ENCODE measurements around the gene SENP3. TPM values are rescaled to one million over a fixed set of nuclear protein-coding genes. Genes with fewer than 3 reads are reported as not detected.
"Not testable (repeated sequence)": the region's sequence is repeated elsewhere in the genome, so short reads cannot be mapped to it uniquely, and the experiment has no call there.

Gene SENP3
- total and polyA plus RNA-seq, 9 donors, result 31.2 to 104 (median 42.7) TPM

DNA sequence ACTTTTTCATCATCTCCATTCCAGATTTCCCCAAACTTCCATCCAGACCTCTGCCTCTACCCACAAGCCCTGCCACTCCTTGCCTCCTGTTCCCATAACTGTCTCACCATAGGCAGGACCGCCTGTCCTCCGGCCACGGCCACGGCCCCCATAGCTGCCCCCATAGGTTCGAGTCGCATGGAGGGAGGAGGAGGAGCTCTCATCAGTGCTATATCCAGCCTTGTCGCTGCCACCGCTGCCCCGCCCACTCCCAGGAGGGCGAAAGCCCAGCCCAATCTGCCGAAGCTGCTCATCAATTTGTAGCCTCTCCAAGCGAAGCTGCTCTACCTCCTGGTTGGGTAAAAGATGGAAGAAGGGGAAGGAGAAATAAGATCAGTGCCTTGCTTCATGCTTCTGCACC is 31.6 kb downstream of the SENP3 start:
- no peak for DNase-seq
- Histone ChIP-seq H3K4me1 (ENCODE audit: insufficient read depth) (peaks cover 2% of the 10 kb centered on the region), H3K27me3 (no peaks in the 10 kb centered on the region), H3K27ac (no peak overlapping the region), H3K9me3 (no peaks in the 10 kb centered on the region), H3K36me3 (no peaks in the 10 kb centered on the region), H3K4me3 (no peak overlapping the region)
- TF ChIP-seq EP300 (IDR thresholded peaks at IDR 0.05) (no peak), POLR2A (IDR thresholded peaks at IDR 0.05) (no peak)
- TF ChIP-seq, protein P1, sequence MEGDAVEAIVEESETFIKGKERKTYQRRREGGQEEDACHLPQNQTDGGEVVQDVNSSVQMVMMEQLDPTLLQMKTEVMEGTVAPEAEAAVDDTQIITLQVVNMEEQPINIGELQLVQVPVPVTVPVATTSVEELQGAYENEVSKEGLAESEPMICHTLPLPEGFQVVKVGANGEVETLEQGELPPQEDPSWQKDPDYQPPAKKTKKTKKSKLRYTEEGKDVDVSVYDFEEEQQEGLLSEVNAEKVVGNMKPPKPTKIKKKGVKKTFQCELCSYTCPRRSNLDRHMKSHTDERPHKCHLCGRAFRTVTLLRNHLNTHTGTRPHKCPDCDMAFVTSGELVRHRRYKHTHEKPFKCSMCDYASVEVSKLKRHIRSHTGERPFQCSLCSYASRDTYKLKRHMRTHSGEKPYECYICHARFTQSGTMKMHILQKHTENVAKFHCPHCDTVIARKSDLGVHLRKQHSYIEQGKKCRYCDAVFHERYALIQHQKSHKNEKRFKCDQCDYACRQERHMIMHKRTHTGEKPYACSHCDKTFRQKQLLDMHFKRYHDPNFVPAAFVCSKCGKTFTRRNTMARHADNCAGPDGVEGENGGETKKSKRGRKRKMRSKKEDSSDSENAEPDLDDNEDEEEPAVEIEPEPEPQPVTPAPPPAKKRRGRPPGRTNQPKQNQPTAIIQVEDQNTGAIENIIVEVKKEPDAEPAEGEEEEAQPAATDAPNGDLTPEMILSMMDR (IDR thresholded peaks at IDR 0.05), result no peak
- intact Hi-C loops (cut with DNase I), result loop anchor here in 1 of 4 donors (10.0 kb wide), 1 partner anchor 78 kb away; no protein-coding TSS in a partner anchor
- 83 to 84% (median 84%) methylated on average over 12 of the region's 12 CpGs for WGBS, 3 donors

DNA sequence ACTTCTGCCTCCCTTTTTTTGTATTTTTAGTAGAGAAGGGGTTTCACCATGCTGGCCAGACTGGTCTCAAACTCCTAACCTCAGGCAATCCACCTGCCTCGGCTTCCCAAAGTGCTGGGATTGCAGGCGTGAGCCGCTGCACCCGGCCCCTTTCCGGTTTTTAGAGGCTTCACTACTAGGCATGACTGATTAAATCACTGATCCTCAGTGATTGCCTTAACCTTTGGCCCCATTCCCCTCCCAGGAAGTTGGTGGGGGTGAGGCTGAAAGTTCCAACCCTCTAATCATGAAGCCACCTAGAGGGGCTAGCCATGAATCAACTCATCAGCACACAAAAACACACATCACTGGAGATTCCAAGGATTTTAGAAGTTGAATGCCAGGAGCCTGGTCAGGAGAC is 35.8 kb downstream of the SENP3 start:
- H3K27ac ChIP-seq; H3K36me3 ChIP-seq; H3K4me3 ChIP-seq; H3K9me3 ChIP-seq; DNase-seq; H3K4me1 ChIP-seq (ENCODE audit: insufficient read depth); H3K27me3 ChIP-seq: not testable (repeated sequence)
- intact Hi-C loops (cut with DNase I), result loop anchor here in 1 of 4 donors (10.0 kb wide), 1 partner anchor 83 kb away; no protein-coding TSS in a partner anchor
- WGBS, 3 donors, result 71 to 74% (median 71%) methylated on average over 5 of the region's 5 CpGs

DNA sequence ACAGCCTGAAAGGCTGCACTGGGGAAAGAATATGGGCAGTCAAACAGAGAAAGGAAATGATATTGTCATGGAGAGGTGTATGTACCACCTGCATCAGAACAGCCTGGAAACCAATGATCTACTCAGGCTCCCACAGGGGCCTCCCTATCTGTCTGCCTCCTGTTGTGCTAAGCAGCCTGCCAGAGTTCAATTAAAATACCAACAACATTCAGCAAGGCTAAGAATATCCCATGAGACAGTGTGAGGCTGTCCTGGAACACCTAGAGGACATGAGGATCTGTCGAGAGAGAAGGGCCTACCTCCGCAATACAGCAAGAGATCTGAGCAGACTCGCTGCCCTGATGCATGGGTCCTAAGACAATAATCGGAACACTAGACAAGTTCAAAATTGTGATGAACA is 44.6 kb downstream of the SENP3 start:
- Histone ChIP-seq H3K36me3 (no peaks in the 10 kb centered on the region), H3K4me1 (ENCODE audit: insufficient read depth) (peaks cover 2% of the 10 kb centered on the region), H3K27me3 (no peaks in the 10 kb centered on the region), H3K4me3 (no peak overlapping the region), H3K27ac (no peak overlapping the region), H3K9me3 (no peaks in the 10 kb centered on the region)
- no peak for TF ChIP-seq EP300 (IDR thresholded peaks at IDR 0.05)
- TF ChIP-seq, protein P1 (IDR thresholded peaks at IDR 0.05), result no peak
- TF ChIP-seq POLR2A (IDR thresholded peaks at IDR 0.05), result no peak
- 93 to 95% (median 93%) methylated on average over 4 of the region's 4 CpGs for WGBS, 3 donors
- intact Hi-C loops (cut with DNase I), result no loop called here
- no peak for DNase-seq

DNA sequence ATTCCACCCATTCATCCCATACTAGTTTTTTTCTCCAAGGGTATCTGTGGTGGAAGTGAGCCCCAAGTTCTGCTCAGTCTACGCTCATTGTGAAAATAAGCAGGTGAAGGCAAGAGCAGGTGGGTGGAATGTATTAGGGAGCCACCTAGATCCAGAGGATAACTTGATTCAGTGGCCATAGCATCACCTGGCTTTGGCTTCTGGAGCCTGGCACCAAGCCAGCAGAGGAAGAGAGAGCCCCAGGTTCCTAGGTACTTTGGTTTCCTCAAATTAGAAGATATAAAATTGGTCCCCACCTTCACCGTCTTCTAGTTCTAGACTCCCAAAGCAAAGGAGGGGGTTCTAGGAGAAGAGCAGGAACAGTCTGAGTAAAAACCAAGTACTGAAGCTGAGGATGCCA is 48.9 kb downstream of the SENP3 start:
- no peak for TF ChIP-seq POLR2A (IDR thresholded peaks at IDR 0.05)
- TF ChIP-seq, protein P1 (IDR thresholded peaks at IDR 0.05), result no peak
- TF ChIP-seq EP300 (IDR thresholded peaks at IDR 0.05), result no peak
- Histone ChIP-seq H3K27ac (no peak overlapping the region), H3K36me3 (no peaks in the 10 kb centered on the region), H3K4me3 (no peak overlapping the region), H3K9me3 (no peaks in the 10 kb centered on the region), H3K4me1 (ENCODE audit: insufficient read depth) (peaks cover 15% of the 10 kb centered on the region), H3K27me3 (no peaks in the 10 kb centered on the region)
- WGBS, 3 donors, result 98 to 100% (median 99%) methylated on average over 2 of the region's 2 CpGs
- intact Hi-C loops (cut with DNase I), result no loop called here
- no peak for DNase-seq

DNA sequence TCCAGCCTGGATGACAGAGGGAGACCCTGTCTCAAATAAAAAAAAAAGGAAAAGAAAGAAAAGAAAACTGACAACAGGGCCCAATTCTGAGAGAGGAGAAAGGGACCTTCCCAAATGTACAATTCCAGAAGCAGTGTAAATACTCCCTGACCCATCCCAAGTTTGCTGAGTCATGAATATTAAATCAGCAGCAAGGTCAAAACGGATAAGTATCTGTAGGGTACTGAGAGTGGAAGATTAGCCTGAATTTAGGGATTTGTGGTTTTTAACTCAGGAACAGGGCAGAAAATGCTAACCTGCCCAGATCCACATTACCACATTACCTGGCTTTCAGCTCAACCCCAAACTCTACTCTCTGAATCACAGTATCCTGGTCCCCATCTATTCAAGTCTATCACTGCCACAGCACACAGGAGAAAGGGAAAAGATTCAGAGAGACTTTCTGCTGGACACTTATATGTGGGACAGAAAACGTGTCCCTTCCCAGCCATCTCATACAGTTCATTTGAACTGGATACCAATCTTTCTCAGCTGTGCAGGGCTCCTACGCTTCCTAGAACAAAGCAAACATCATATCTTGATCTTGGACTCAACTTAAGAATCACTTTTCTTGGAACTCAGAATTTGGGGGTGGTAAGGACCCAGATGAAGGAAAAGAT is 50.0 kb downstream of the SENP3 start:
- WGBS, 3 donors, result 37 to 57% (median 53%) methylated on average over 3 of the region's 3 CpGs
- H3K9me3 ChIP-seq, result no peaks in the 10 kb centered on the region
- H3K4me1 ChIP-seq (ENCODE audit: insufficient read depth), result peaks cover 15% of the 10 kb centered on the region
- no peaks in the 10 kb centered on the region for H3K27me3 ChIP-seq
- no peak overlapping the region for H3K4me3 ChIP-seq
- no peak overlapping the region for H3K27ac ChIP-seq
- DNase-seq, result no peak
- intact Hi-C loops (cut with DNase I), result no loop called here
- no peaks in the 10 kb centered on the region for H3K36me3 ChIP-seq
- TF ChIP-seq EP300 (IDR thresholded peaks at IDR 0.05) (no peak), POLR2A (IDR thresholded peaks at IDR 0.05) (no peak)
- TF ChIP-seq, protein P1 (IDR thresholded peaks at IDR 0.05), result no peak
